ENCODE measurements around the gene MAN2B2.

The MAN2B2 gene

GRCh38 chr4:6596948-6597347 is 22.0 kb downstream of the MAN2B2 start:
- no peak for DNase-seq

DNA sequence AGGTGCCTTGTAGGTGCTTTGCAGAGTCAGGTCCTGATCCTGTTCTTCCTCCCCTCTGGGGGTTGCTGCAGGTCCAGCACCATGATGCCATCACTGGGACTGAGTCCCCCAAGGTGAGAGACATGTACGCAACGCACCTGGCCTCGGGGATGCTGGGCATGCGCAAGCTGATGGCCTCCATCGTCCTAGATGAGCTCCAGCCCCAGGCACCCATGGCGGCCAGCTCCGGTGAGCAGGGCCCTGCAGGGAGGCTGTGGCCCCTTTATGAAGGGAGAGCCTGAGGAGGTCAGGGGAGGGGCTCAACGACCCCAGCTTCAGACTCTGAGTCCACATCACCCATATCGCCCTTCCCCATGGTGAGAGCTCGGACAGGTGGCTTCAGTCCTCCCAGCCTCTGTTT is 23.1 kb downstream of the MAN2B2 start:
- no peak for DNase-seq

- DNase-seq, result no peak
Observed at GRCh38 chr4:6598641-6599040, 23.7 kb downstream of the MAN2B2 start.

DNA sequence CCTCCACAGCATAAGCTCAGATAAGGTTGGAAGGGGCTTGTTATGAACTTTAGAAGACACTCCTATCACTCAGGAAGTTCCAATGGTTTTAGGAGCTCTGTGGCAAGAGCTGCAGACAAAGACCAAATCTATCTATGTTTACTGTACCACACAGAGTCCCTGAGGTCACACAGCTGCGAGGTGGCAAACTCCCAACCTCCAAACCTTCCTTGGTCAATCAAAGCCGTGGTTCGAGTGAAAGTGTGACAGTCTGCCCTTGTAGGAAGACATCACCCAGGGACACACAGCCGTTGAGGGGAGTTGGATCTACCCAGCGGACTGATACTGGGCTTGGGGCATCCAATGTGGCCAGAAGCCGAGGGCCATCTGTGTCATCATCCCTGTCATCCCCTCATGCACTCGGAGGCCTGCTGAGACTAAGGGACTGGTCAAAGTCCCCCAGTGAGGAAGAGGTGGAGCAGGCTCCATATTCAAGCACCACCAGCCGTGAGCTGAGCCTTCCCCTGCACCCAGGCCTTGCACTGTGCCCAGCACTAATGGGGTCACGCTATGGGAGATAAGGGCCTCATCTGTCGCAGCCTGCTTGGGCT is 26.8 kb downstream of the MAN2B2 start:
- no peak for DNase-seq

- no peak for DNase-seq
Observed at GRCh38 chr4:6602289-6602688, 27.3 kb downstream of the MAN2B2 start.

GRCh38 chr4:6603128-6603527 is 28.1 kb downstream of the MAN2B2 start:
- DNase-seq, result no peak

DNA sequence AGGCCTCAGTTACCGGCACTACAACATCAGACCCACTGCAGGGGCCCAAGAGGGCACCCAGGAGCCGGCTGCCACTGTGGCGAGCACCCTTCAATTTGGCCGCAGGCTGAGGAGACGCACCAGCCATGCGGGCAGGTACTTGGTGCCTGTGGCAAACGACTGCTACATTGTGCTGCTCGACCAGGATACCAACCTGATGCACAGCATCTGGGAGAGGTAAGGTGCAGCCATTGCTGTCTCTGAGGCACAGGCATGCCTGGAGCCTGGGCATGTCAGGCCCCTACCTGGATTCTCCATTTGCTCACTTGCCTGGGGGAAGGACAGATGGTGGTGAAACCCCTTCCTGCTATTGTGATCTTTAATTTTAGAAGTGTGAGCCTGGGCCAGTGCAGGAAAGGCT is 30.1 kb downstream of the MAN2B2 start:
- no peak for DNase-seq

DNA sequence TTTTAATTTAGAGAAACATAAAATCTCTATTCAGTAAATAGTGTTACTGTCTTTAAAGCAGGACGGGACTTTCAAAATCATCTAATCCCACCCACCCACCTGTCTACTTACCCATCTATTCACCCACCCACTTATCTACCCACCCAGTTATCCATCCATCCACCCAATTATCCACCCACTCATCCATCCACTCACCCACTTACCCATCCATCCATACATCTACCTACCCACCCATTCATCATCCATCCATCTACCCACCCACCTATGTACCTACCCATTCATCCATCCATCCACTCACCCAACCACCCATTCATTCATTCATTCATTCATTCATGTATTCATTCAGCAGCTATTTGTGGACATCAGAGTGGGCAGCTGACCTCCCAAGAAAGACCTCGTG is 30.6 kb downstream of the MAN2B2 start:
- no peak for DNase-seq

DNA sequence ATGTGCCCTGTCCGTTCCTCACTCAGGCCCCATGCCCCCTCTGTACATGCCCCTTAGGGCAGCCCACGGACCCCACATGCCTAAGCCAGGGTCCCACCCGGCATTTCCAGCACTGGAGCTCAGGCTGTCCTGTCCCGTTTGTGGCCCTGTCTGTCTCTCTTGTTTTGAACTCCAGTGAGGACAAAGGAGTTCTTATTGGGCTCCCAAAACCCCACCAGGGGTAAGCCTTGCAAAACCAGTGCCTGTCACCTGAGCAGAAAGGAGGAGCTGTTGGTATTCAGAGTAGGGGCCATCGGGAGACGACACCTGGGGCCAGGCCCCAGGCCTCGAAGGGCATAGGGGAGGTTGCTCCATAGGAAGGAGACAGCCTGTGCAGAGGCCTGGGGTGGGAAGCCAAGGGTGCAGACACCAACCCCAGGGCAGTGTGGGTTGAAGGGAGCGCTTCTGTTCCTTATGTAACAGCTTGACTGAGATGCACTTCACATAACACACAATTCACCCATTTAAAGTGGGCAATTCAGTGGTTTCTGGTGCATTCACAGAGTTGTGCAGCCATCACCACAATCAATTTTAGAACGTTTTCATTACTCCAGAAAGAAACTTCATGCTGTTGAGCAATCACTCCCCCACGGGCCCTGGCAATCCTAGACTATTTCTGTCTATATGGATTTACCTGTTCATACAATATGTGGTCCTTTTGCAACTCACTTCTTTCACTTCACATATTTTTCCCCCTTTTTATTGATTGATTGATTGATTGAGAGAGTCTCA is 31.7 kb downstream of the MAN2B2 start:
- DNase-seq, result no peak

GRCh38 chr4:6607368-6608055 is 32.5 kb downstream of the MAN2B2 start:
- no peak for DNase-seq

DNA sequence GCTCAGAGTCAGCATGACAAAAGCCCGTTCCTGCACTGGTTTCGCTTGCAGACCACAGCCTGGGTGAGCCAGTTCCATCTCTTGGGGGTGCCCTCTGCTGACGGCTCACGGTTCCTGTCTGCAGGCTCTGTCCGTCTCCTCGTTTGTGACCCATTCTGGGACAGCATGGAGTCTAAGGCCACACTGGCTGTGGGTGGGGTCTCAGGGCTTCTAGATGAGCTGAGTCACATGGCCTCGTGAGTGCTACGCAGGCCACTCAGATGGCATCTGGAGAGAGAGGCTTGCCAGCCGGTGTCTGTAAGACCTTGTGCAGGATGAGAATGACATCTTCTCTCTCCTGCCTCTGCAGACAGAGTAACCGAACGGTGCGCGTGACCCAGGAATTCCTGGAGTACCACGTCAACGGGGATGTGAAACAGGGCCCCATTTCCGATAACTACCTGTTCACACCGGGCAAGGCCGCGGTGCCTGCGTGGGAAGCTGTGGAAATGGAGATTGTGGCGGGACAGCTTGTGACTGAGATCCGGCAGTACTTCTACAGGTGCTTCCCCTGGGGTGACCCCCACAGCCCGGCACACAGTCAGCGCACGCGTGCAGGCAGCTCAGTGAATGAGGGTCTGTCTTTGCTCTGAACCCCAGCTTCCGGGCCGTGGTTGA is 33.9 kb downstream of the MAN2B2 start:
- no peak for DNase-seq

DNA sequence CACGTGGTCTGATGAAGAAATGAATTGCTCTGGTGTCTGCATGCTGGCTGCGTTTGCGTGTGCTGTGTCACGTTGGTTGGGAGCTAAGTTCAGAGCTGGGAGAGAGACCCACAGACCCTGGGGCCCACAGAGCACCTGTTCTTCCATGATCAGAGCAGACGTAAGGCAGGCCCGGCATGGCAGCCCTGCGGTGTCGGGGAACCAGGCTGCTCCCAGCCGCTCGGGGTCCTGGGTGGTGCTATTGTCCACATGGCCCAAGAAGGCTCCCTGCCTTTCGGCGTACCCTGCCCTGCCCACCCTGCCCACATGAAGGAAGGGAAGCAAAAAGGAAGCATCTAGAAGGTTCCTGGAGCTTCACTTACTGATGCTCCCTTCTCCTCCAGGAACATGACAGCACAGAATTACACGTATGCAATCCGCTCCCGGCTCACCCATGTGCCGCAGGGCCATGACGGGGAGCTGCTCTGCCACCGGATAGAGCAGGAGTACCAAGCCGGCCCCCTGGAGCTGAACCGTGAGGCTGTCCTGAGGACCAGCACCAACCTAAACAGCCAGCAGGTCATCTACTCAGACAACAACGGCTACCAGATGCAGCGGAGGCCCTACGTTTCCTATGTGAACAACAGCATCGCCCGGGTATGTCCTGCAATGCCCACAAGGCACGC is 34.6 kb downstream of the MAN2B2 start:
- DNase-seq, result no peak

DNA sequence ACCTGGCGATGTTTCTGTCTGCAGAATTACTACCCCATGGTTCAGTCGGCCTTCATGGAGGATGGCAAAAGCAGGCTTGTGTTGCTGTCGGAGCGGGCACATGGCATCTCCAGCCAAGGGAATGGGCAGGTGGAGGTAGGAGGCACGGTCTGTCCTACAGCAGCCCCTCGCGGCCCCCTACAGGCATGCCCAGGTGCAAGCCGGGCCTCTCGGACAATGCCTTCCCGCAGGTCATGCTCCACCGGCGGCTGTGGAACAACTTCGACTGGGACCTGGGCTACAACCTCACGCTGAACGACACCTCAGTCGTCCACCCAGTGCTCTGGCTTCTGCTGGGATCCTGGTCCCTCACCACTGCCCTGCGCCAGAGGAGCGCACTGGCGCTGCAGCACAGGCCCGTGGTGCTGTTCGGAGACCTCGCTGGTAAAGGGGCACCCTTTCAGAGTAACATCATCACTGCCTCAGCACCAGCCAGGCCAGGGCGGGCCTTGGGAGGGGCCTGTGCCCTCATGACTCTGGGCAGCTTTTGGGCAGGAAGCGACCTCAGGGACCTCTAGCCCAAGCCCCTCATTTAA is 36.0 kb downstream of the MAN2B2 start:
- no peak for DNase-seq

DNA sequence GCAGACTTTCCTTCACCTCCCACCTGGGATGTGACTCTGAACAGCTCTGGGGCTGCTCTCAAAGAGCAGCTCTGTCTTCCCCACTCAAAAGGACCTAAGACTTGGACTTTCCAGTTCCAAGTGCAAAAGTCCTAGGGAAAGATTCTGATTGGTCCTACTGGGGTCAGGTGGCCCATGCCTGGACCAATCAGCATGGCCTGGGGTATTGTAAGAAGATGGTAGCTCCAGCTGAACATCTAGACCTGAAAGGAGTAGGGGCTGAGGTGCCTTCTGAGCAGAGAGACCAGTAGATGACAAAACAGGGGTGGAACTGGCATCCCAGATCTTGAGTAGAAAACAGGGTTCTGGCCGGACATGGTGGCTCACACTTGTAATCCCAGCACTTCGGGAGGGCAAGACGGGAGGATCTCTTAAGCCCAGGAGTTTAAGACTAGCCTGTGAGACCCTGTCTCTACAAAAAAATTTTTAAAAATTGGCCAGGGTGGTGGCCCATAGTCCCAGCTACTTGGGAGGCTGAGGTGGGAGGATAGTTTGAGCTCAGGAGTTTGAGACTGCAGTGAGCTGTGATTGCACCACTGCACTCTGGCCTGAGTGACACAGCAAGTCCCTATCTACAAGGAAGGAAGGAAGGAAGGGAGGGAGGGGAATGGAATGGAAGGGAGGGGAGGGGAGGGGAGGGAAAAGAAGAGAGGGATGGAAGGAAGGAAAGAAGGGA is 38.1 kb downstream of the MAN2B2 start:
- DNase-seq, result no peak

DNA sequence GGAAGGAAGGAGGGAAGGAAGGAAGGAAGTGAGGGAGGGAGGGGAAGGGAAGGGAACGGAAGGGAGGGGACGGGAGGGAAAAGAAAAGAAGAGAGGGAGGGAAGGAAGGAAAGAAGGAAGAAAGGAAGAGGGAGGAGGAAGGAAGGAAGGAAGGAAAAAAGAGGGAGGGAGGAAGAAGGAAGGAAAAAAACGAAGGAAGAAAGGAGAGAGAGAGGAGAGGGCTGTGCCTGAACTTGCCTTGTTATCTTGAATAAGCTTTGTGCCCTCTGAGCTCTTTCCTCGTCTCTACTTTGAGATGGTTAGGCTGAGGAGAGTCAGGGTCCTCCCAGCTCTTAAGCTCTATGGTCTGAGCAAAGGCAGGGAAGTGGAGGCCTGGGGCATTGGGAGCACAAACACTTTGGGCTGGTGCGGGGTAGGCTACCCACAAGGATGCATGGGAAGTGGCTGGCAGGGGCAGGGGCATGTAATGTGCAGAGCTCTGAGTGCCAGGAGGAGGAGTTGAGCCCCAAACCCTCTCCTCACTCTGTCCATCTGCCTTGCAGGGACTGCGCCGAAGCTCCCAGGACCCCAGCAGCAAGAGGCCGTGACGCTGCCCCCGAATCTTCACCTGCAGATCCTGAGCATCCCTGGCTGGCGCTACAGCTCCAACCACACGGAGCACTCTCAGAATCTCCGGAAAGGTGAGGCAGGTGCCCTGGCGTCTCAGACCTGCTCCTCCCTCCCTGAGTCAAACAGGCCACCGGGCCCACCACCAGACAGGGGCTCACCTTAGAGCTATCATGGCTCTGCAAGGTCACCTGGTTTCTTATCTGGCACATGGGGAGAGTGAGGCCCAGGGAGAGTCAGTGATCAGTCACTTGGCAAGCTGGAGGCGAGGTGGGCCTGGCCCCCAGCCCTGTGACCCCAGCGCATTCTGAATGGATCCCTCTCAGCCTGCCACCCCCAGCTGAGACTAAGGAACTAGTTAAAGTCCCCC is 39.0 kb downstream of the MAN2B2 start:
- no peak for DNase-seq

DNA sequence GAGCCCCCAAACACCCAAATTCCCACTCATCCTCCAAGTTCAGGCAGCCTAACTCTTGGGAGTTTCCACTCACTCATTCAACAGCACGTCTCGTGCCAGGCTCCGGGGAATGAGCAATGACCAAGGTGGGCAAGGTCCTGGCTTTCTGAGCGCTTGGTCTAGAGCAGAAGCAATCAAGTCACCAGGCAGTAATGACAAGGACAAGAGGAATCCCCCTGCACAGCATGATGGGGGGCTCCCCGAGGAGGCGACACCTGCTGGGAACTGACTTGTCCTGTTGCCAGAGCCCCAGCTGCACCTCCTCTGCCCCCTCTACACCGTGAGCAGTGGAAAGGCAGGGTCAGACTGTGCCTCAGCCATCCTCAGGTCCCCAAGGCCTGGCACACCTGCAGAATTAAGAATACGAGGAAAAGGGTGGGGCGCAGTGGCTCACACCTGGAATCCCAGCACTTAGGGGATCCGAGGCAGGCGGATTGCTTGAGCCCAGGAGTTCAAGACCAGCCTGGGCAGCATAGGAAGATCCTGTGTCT is 39.8 kb downstream of the MAN2B2 start:
- DNase-seq, result no peak

DNA sequence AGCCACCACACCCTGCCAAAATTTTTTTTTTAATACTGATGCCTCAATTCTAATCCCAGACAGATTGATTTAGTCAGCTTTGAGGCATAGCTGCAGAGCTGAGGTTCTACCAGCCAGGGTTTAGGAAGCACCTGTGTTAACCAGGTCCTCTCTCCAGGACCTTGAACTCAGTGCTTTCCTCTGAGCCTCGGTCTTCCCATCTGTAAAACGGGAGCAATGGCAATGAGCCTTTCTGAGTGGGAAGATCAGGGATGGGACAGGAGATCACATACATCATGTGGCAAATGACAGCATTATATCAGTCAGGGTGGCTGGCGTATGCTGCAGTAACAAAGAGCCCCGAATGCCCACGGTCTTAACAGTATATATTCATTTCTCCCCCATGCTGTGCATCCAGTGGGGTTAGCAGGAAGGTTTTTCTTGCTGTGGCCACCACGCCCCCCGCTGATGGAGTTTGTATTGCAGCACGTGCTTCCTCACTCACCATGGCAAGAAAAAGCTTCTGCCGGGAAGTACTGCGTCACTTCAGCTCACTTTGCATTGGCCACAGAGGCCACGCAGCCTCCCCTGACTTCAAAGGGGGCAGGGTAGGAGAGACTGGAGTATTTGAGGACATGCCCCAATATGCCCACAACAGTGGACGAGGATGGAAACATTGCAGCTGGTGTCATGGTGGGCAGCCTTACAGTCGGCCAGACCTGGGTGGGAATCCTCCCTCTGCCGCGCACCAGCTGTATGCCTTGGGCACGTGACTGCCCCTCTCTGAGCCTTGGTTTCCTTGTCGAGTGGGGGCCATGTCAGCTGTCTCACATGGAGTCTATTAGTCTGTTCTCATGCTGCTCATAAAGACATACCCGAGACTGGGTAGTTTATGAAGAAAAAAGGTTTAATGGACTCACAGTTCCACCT is 41.4 kb downstream of the MAN2B2 start:
- no peak for DNase-seq

GRCh38 chr4:6617246-6617645 is 42.3 kb downstream of the MAN2B2 start:
- DNase-seq, result no peak

DNA sequence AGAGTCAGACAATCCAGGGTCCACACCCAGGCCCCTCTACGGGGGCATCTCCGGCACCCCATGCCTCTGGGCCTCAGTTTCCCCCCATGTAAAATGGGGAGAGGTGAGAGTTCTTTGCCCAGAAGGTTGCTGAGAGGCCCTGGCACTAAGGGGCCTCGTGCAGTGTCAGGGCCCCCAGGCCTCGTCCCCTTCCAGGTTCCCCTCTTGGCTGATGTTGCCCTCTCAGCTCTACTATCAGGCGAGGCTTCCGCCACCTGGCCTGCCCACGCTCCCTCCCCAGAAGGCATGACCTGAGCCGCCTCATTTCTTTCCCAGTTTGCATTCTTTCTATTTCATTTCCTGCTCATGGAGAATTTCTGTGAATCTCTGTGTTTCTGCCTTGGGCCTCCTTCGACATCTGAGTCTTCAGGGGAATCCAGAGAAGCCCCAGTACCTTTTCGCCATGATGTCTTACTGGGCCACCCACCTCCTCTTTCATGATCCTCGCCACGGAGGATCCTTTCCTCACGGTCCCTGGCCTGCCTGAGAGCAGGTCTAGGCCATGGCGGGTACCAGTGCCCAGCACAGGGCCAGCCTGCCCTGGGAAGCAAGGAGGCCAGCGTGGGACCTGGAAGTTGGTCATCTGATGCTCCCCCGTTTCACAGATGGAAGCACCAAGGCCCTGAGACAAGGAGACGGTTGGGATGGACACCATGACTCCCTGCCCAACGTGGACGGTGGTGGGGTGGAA is 43.6 kb downstream of the MAN2B2 start:
- no peak for DNase-seq

Measured in DMS 273 treated with DMSO at 0.1 percent for 48 hours (cell line).